Tibial nerve (tissue), 4 donors: Measurements from ENCODE around the gene CAMK1D. TPM values are rescaled to one million over a fixed set of nuclear protein-coding genes. Genes with fewer than 3 reads are reported as not detected.

ENCODE experiments used
- DNase-seq, 2 donors: peaks; one replicate each; pipeline ENCODE4 v3.0.0-alpha.2; 2019; ENCODE audit warnings: low spot score in 2 of 2
- H3K27ac ChIP-seq, 4 donors: fragments of 200-600 bp; sonication (generic) in 3 of 4; one replicate each; pipeline ENCODE4 v1.5.1; 2017 to 2019; ENCODE audit warnings: mild to moderate bottlenecking in 1 of 4
- H3K27me3 ChIP-seq, 2 donors: fragments of 200-600 bp; sonication (generic) in 1 of 2; one replicate each; pipeline versions ENCODE4 v1.5.1 to v1.6.0; 2017 to 2019
- H3K36me3 ChIP-seq, 3 donors: fragments of 200-600 bp; sonication (generic); one replicate each; pipeline ENCODE4 v1.5.1; 2018 to 2019
- H3K4me1 ChIP-seq, 4 donors: fragments of 200-600 bp; sonication (generic) in 3 of 4; one replicate each; pipeline ENCODE4 v1.5.1; 2017 to 2019
- H3K4me3 ChIP-seq, 4 donors: fragments of 200-600 bp; sonication (generic) in 3 of 4; one replicate each; pipeline ENCODE4 v1.5.1; 2017 to 2019; ENCODE audit warnings: mild to moderate bottlenecking in 1 of 4, moderate library complexity in 1 of 4
- H3K9me3 ChIP-seq, 4 donors: fragments of 200-600 bp; sonication (generic) in 3 of 4; one replicate each; pipeline ENCODE4 v1.5.1; 2017 to 2019
- EP300 ChIP-seq, 2 donors: sonication (generic); formaldehyde crosslinking; IDR thresholded peaks; one replicate each; pipeline ENCODE4 v1.6.1; 2017; ENCODE audit warnings: antibody characterized with exemption in 2 of 2, mild to moderate bottlenecking in 1 of 2
- POLR2A ChIP-seq, 2 donors: fragments of 450-650 bp; IDR thresholded peaks; one replicate each; pipeline ENCODE4 v1.6.1; 2017; ENCODE audit warnings: antibody characterized with exemption in 2 of 2, mild to moderate bottlenecking in 2 of 2, moderate library complexity in 2 of 2
- WGBS, 2 donors: methylation state at CpG; one replicate each; pipeline ENCODE4 v1.1.5; 2018; 5-methylcytosine and 5-hydroxymethylcytosine counted together
- total RNA-seq, 4 donors: library from RNA; depleted of rRNA; stranded (reverse); fragments of >200 nt; gene quantifications; one replicate each; pipeline ENCODE4 v1.1.0, GENCODE V29; 2016
- TF ChIP-seq, protein P1 (sequence below), 5 experiments: fragments of 200-600 bp in 3 of 5; fragments of 450-650 bp in 2 of 5; sonication (generic) in 3 of 5; IDR thresholded peaks; one replicate each; pipeline ENCODE4 v1.5.1; 2016 to 2019; ENCODE audit warnings: antibody characterized with exemption in 5 of 5, mild to moderate bottlenecking in 3 of 5, moderate library complexity in 2 of 5

CAMK1D gene
- total RNA-seq, 4 donors from 2014 or later, result 6.9 to 20.5 (median 17.2) TPM

DNA sequence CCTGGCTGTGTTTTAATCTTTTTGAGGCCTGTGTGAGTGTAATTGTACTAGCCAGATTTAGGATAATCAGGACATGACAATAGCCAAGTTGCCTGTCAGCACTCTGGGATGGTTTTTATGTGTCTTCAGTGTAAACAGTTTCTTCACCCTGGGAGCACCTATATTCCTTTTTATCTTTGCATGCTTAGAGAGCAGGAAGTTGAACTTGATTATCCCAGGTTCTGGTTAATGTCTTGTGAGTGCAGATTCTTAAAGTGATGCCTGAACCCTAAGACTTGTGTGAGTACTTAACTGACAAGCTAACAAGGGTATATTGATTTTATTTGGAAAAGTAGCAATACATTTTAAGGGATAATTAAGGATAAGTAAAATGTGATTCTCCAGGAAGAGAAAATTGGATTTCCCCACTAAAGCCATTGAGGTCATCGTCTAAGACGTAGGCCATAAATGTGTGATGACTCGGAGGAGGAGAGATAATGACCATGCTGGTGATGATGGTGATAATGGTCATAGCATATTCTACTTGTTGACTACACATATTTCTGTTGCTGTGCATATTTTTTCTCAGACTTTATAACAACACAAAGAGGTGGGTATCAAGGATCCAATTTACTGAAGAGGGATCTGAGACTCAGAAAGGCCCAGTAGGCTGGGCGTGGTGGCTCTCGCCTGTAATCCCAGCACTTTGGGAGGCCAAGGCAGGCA is 234.7 kb downstream of the CAMK1D start:
- H3K9me3 ChIP-seq, result peaks cover 0 to 15% (median 0%) of the 10 kb centered on the region in 4 donors
- WGBS, 2 donors, result 95 to 99% methylated on average over 5 of the region's 5 CpGs
- TF ChIP-seq, protein P1, sequence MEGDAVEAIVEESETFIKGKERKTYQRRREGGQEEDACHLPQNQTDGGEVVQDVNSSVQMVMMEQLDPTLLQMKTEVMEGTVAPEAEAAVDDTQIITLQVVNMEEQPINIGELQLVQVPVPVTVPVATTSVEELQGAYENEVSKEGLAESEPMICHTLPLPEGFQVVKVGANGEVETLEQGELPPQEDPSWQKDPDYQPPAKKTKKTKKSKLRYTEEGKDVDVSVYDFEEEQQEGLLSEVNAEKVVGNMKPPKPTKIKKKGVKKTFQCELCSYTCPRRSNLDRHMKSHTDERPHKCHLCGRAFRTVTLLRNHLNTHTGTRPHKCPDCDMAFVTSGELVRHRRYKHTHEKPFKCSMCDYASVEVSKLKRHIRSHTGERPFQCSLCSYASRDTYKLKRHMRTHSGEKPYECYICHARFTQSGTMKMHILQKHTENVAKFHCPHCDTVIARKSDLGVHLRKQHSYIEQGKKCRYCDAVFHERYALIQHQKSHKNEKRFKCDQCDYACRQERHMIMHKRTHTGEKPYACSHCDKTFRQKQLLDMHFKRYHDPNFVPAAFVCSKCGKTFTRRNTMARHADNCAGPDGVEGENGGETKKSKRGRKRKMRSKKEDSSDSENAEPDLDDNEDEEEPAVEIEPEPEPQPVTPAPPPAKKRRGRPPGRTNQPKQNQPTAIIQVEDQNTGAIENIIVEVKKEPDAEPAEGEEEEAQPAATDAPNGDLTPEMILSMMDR (IDR thresholded peaks at IDR 0.05), result no peak
- TF ChIP-seq POLR2A (IDR thresholded peaks at IDR 0.05) (no peak), EP300 (IDR thresholded peaks at IDR 0.05) (no peak)
- H3K27me3 ChIP-seq, result no peaks in the 10 kb centered on the region
- H3K27ac ChIP-seq, result no peak overlapping the region
- no peak for DNase-seq
- H3K36me3 ChIP-seq, result no peaks in the 10 kb centered on the region
- no peaks in the 10 kb centered on the region for H3K4me1 ChIP-seq
- no peak overlapping the region for H3K4me3 ChIP-seq

GRCh38 chr10:12586741-12587140 is 237.4 kb downstream of the CAMK1D start:
- Histone ChIP-seq H3K27me3 (no peaks in the 10 kb centered on the region), H3K27ac (no peak overlapping the region), H3K36me3 (no peaks in the 10 kb centered on the region), H3K4me3 (no peak overlapping the region), H3K4me1 (no peaks in the 10 kb centered on the region), H3K9me3 (peaks cover 0 to 9% (median 0%) of the 10 kb centered on the region in 4 donors)
- TF ChIP-seq, protein P1 (IDR thresholded peaks at IDR 0.05), result no peak
- TF ChIP-seq EP300 (IDR thresholded peaks at IDR 0.05), result no peak
- TF ChIP-seq POLR2A (IDR thresholded peaks at IDR 0.05), result no peak
- DNase-seq, result no peak
- 81 to 93% methylated on average over 4 of the region's 4 CpGs for WGBS, 2 donors

- Histone ChIP-seq H3K27me3 (no peaks in the 10 kb centered on the region), H3K4me1 (no peaks in the 10 kb centered on the region), H3K36me3 (no peaks in the 10 kb centered on the region), H3K27ac (no peak overlapping the region), H3K9me3 (peaks cover 0 to 4% (median 0%) of the 10 kb centered on the region in 4 donors), H3K4me3 (no peak overlapping the region)
- TF ChIP-seq, protein P1 (IDR thresholded peaks at IDR 0.05), result no peak
- no peak for TF ChIP-seq EP300 (IDR thresholded peaks at IDR 0.05)
- TF ChIP-seq POLR2A (IDR thresholded peaks at IDR 0.05), result no peak
- 64 to 66% methylated on average over 4 of the region's 4 CpGs for WGBS, 2 donors
- DNase-seq, result no peak
Observed at GRCh38 chr10:12587451-12587888, 238.1 kb downstream of the CAMK1D start.

DNA sequence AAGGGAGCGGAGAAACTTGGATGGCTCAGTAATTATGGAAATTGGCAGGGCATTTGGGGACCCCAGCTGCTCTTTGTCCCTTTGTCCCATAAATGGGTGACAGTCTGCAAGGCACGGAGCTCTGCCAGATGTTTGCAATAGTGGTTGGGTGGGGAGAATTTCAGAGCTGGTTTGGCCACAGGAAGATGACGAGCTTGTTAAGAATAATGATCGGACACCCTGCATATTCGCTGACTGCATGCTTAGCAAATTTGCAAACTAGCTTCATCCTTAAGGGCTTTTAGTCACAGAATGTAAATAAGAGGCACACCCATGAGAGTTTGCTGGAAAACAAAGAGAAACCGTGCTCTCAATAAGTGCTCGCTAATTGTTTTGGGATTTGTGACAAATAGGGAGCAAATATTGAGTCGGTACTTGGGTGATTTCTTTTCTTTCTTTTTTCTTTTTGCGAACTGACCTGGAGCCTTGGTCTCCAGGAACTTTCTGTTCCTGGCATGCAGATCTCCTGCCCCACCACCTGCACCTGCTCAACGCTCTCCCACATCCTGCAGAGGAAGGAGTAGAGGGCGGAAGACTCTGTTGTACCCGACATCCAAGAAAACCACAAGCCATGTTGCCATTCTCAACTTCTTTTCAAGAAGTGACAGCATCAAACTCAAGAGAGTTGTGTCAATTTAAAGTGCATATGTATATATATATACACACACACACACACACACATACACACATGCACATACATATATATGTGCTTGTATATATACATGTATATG is 238.9 kb downstream of the CAMK1D start:
- WGBS, 2 donors, result 67 to 72% methylated on average over 12 of the region's 12 CpGs
- DNase-seq, result no peak
- Histone ChIP-seq H3K36me3 (no peaks in the 10 kb centered on the region), H3K9me3 (peaks cover 0 to 4% (median 0%) of the 10 kb centered on the region in 4 donors), H3K4me1 (no peaks in the 10 kb centered on the region), H3K4me3 (no peak overlapping the region), H3K27ac (no peak overlapping the region), H3K27me3 (no peaks in the 10 kb centered on the region)
- no peak for TF ChIP-seq EP300 (IDR thresholded peaks at IDR 0.05)
- TF ChIP-seq POLR2A (IDR thresholded peaks at IDR 0.05), result no peak
- TF ChIP-seq, protein P1 (IDR thresholded peaks at IDR 0.05), result no peak

GRCh38 chr10:12589291-12589690 is 239.9 kb downstream of the CAMK1D start:
- DNase-seq, result no peak

More at GRCh38 chr10:12589291-12589690, 239.9 kb downstream of the CAMK1D start:
- 77 to 85% methylated on average over 8 of the region's 8 CpGs for WGBS, 2 donors
- peaks cover 0 to 4% (median 0%) of the 10 kb centered on the region in 4 donors for H3K9me3 ChIP-seq
- H3K36me3 ChIP-seq, result no peaks in the 10 kb centered on the region
- no peak overlapping the region for H3K4me3 ChIP-seq
- H3K27ac ChIP-seq, result no peak overlapping the region
- no peaks in the 10 kb centered on the region for H3K4me1 ChIP-seq
- TF ChIP-seq POLR2A (IDR thresholded peaks at IDR 0.05), result no peak
- TF ChIP-seq, protein P1 (IDR thresholded peaks at IDR 0.05), result no peak
- TF ChIP-seq EP300 (IDR thresholded peaks at IDR 0.05), result no peak
- H3K27me3 ChIP-seq, result no peaks in the 10 kb centered on the region
